ENCODE results near the gene AGPAT4. TPM values are rescaled to one million over a fixed set of nuclear protein-coding genes. Genes with fewer than 3 reads are reported as not detected.
A peak's percentile ranks its signal among the peaks of the same experiment; 100 is the strongest.

AGPAT4 gene
- total and polyA plus RNA-seq, 2 of the 13 experiments (the other 11 are each of a cell fraction or from before 2014, with no cell fraction given) = 0.07 to 0.13 TPM

DNA sequence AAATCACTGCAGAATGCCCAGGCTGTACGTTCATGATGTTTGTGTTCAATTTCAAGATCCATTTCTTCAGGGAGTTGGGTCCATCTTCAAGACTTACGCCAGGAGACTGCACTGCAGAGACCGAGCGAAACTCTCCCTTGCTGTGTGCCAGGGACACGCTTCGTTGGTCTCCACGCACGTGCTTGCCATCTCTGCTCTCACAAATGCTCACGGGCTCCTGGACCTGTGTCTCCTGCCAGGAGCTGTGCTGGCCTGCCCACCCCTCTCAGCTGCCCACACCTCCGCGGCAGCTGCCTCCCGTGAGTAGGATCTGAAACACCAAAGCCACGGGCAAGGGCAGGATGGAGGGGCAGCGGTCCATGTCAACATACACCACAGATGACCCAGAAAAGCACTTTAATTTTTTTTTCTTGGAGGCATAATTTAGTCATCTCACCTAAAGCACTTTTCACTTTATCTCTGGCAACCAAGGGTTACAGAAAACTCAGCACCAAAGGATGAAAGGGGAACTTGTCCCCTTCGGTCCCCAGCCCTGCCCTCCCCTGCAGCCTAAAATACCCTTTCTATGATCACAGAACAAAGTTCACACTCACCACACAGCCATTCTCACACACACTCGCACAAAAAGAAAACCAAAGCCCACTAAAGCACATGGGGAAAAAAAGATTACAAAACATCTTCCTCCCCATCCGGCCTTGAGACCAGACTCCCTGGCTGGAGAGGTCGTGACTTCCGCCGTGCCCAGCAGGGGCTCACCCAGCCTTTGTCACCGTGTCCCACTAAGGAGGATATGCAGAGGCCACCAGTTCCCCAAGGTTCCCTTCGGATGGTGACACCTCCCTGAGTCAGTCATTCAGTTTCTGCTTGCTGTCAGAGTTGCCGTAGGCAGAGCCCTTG, 137.9 kb downstream of the AGPAT4 start (continued):
- TF ChIP-seq, protein P1, sequence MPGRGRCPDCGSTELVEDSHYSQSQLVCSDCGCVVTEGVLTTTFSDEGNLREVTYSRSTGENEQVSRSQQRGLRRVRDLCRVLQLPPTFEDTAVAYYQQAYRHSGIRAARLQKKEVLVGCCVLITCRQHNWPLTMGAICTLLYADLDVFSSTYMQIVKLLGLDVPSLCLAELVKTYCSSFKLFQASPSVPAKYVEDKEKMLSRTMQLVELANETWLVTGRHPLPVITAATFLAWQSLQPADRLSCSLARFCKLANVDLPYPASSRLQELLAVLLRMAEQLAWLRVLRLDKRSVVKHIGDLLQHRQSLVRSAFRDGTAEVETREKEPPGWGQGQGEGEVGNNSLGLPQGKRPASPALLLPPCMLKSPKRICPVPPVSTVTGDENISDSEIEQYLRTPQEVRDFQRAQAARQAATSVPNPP (CRISPR knock-in tag; IDR thresholded peaks at IDR 0.05) = no peak
- TF ChIP-seq KLF13 (CRISPR knock-in tag; IDR thresholded peaks at IDR 0.05) = no peak
- no peak for TF ChIP-seq KLF9 (CRISPR knock-in tag; IDR thresholded peaks at IDR 0.05; ENCODE audit: low read depth)
- TF ChIP-seq ONECUT2 (CRISPR knock-in tag; IDR thresholded peaks at IDR 0.05) = no peak
- TF ChIP-seq IRX3 (CRISPR knock-in tag; IDR thresholded peaks at IDR 0.05; ENCODE audit: borderline replicate concordance, low read depth) = no peak
- TF ChIP-seq GATAD1 (CRISPR knock-in tag; IDR thresholded peaks at IDR 0.05) = no peak
- TF ChIP-seq MBNL3 (CRISPR knock-in tag; conservative IDR thresholded peaks at IDR 0.05) = no peak
- TF ChIP-seq BRCA1 (CRISPR knock-in tag; IDR thresholded peaks at IDR 0.05) = no peak
- TF ChIP-seq, protein P2, sequence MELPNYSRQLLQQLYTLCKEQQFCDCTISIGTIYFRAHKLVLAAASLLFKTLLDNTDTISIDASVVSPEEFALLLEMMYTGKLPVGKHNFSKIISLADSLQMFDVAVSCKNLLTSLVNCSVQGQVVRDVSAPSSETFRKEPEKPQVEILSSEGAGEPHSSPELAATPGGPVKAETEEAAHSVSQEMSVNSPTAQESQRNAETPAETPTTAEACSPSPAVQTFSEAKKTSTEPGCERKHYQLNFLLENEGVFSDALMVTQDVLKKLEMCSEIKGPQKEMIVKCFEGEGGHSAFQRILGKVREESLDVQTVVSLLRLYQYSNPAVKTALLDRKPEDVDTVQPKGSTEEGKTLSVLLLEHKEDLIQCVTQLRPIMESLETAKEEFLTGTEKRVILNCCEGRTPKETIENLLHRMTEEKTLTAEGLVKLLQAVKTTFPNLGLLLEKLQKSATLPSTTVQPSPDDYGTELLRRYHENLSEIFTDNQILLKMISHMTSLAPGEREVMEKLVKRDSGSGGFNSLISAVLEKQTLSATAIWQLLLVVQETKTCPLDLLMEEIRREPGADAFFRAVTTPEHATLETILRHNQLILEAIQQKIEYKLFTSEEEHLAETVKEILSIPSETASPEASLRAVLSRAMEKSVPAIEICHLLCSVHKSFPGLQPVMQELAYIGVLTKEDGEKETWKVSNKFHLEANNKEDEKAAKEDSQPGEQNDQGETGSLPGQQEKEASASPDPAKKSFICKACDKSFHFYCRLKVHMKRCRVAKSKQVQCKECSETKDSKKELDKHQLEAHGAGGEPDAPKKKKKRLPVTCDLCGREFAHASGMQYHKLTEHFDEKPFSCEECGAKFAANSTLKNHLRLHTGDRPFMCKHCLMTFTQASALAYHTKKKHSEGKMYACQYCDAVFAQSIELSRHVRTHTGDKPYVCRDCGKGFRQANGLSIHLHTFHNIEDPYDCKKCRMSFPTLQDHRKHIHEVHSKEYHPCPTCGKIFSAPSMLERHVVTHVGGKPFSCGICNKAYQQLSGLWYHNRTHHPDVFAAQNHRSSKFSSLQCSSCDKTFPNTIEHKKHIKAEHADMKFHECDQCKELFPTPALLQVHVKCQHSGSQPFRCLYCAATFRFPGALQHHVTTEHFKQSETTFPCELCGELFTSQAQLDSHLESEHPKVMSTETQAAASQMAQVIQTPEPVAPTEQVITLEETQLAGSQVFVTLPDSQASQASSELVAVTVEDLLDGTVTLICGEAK (IDR thresholded peaks at IDR 0.05) = no peak
- TF ChIP-seq, protein P2 (CRISPR knock-in tag; IDR thresholded peaks at IDR 0.05) = no peak
- peak; percentile 36; the same call in 1 of the 2 replicates for TF ChIP-seq SOX5 (CRISPR knock-in tag; IDR thresholded peaks at IDR 0.05; ENCODE audit: borderline replicate concordance)
- TF ChIP-seq ZFY (CRISPR knock-in tag; IDR thresholded peaks at IDR 0.05) = peak; percentile 36
- no peak for TF ChIP-seq U2AF2 (IDR thresholded peaks at IDR 0.05; ENCODE audit: low read depth, low read length)
- no peak for TF ChIP-seq ATF7-NPFF (CRISPR knock-in tag; IDR thresholded peaks at IDR 0.05; ENCODE audit: low read depth)
- TF ChIP-seq MATR3 (CRISPR knock-in tag; IDR thresholded peaks at IDR 0.05) = no peak
- 0 out of 2 replicates have a peak, but pooled peaks have one; percentile 41 for TF ChIP-seq NR2F6 (IDR thresholded peaks at IDR 0.05)
- peak; percentile 50; the same call in 1 of the 2 replicates for TF ChIP-seq NR2F6 (CRISPR knock-in tag; IDR thresholded peaks at IDR 0.05)
- peak; percentile 36; the same call in 1 of the 2 replicates for TF ChIP-seq REPIN1 (CRISPR knock-in tag; IDR thresholded peaks at IDR 0.05; ENCODE audit: borderline replicate concordance, low read depth)
- TF ChIP-seq, protein P3, sequence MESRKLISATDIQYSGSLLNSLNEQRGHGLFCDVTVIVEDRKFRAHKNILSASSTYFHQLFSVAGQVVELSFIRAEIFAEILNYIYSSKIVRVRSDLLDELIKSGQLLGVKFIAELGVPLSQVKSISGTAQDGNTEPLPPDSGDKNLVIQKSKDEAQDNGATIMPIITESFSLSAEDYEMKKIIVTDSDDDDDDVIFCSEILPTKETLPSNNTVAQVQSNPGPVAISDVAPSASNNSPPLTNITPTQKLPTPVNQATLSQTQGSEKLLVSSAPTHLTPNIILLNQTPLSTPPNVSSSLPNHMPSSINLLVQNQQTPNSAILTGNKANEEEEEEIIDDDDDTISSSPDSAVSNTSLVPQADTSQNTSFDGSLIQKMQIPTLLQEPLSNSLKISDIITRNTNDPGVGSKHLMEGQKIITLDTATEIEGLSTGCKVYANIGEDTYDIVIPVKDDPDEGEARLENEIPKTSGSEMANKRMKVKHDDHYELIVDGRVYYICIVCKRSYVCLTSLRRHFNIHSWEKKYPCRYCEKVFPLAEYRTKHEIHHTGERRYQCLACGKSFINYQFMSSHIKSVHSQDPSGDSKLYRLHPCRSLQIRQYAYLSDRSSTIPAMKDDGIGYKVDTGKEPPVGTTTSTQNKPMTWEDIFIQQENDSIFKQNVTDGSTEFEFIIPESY (CRISPR knock-in tag; IDR thresholded peaks at IDR 0.05) = peak; percentile 30; the same call in 1 of the 2 replicates

Data from HepG2 (cell line).